Right lobe of liver (tissue), 6 donors: ENCODE results near the gene WBP2. TPM values are rescaled to one million over a fixed set of nuclear protein-coding genes. Genes with fewer than 3 reads are reported as not detected.
A peak's percentile ranks its signal among the peaks of the same experiment; 100 is the strongest.

ENCODE experiments used
- ATAC-seq, 4 donors: fragments of 200-7000 bp; cut with Tn5 transposase; one replicate each; pipeline ENCODE4 v1.9.1; 2020; ENCODE audit warnings: mild to moderate bottlenecking in 4 of 4, moderate library complexity in 4 of 4
- DNase-seq, 3 donors: peaks; one replicate each; pipeline ENCODE4 v3.0.0-alpha.2; 2020
- H3K27ac ChIP-seq, 3 donors: fragments of 200-600 bp; one replicate each; pipeline ENCODE4 v1.8.0; 2022
- H3K27me3 ChIP-seq, 2 donors: fragments of 200-600 bp; one replicate each; pipeline ENCODE4 v1.8.0; 2022
- H3K36me3 ChIP-seq, 4 donors: fragments of 200-600 bp; sonication (generic) in 1 of 4; one replicate each; pipeline versions ENCODE4 v1.5.1 to v1.8.0; 2017 to 2022; ENCODE audit warnings: control low read depth in 1 of 4
- H3K4me1 ChIP-seq, 4 donors: fragments of 200-600 bp; sonication (generic) in 1 of 4; one replicate each; pipeline versions ENCODE4 v1.5.1 to v1.8.0; 2017 to 2022; ENCODE audit warnings: control low read depth in 1 of 4
- H3K4me3 ChIP-seq, 3 donors: fragments of 200-600 bp; one replicate each; pipeline ENCODE4 v1.8.0; 2022
- H3K9me3 ChIP-seq, 4 donors: fragments of 200-600 bp; sonication (generic) in 1 of 4; one replicate each; pipeline versions ENCODE4 v1.5.1 to v1.8.0; 2017 to 2022; ENCODE audit warnings: control low read depth in 1 of 4
- CTCF ChIP-seq, 4 donors: fragments of 200-600 bp in 3 of 4; fragments of 450-650 bp in 1 of 4; IDR thresholded peaks; one replicate each; pipeline versions ENCODE4 v1.5.1 to v1.8.0; 2016 to 2022; ENCODE audit warnings: antibody characterized with exemption in 4 of 4, mild to moderate bottlenecking in 2 of 4
- POLR2A ChIP-seq: fragments of 450-650 bp; IDR thresholded peaks from one replicate; pipeline ENCODE4 v1.6.1; 2017; ENCODE audit warnings: antibody characterized with exemption, mild to moderate bottlenecking
- WGBS: methylation state at CpG from one replicate; pipeline ENCODE4 v1.1.6; 2018; ENCODE audit warnings: low coverage, low lambda C conversion rate; ENCODE audit not compliant: insufficient coverage; ENCODE audit errors: missing lambda C conversion rate; 5-methylcytosine and 5-hydroxymethylcytosine counted together
- intact Hi-C, 2 donors: fragments of 100-400 bp; cut with DNase I; formaldehyde crosslinking; loops; one replicate each; pipeline versions ENCODE4 v1.11.2 to v1.14.1; 2022
- total RNA-seq, 6 experiments: library from RNA; depleted of rRNA in 2 of 6; stranded (reverse); fragments of >200 nt in 2 of 6; fragmentation: NEBNext Ultra II Directional in 3 of 6; extraction: Animal tissue kit (Norgen Biotek cat#: 25700) in 3 of 6; gene quantifications; one replicate each; pipeline versions ENCODE4 v1.1.0 to v1.2.4, GENCODE V29; 2016 to 2023
- donor health status: DM: no; HTN: yes; CAD: no.
- donor health status: DM: no; HTN: no; CAD: no.
- donor health status: DM: no; HTN: no; CAD: no.
- donor health status: DM: no; HTN: yes; CAD: no.
- donor health status: DM: no; HTN: yes; CAD: no.

Gene WBP2
- total RNA-seq, 6 experiments from 2014 or later, result 57.5 to 99.2 (median 68.7) TPM

GRCh38 chr17:75845933-75846691 lies 9.0 kb downstream of the WBP2 start:
- Histone ChIP-seq H3K27me3 (no peaks in the 10 kb centered on the region), H3K9me3 (no peaks in the 10 kb centered on the region), H3K27ac (peak overlapping the region; percentile 63 to 83 (median 75)), H3K4me3 (no peak overlapping the region), H3K36me3 (peaks cover 10 to 52% (median 29%) of the 10 kb centered on the region in 4 donors), H3K4me1 (peaks cover 0 to 49% (median 6%) of the 10 kb centered on the region in 4 donors)
- ATAC-seq (peak in 1 of 4 donors; percentile 1), DNase-seq (peak in 1 of 3 donors; percentile 50)
- intact Hi-C loops, result no loop called here
- TF ChIP-seq CTCF (IDR thresholded peaks at IDR 0.05) (no peak), POLR2A (no peak)
- 72% methylated on average over 9 of the region's 22 CpGs for WGBS

GRCh38 chr17:75845058-75845711 lies 9.9 kb downstream of the WBP2 start:
- WGBS, result 44% methylated on average over 7 of the region's 21 CpGs
- DNase-seq (peak; percentile 77 to 86 (median 81)), ATAC-seq (peak; percentile 60 to 72 (median 66))
- Histone ChIP-seq H3K36me3 (peaks cover 8 to 43% (median 25%) of the 10 kb centered on the region in 4 donors), H3K4me1 (peaks cover 0 to 40% (median 3%) of the 10 kb centered on the region in 4 donors), H3K27ac (peak overlapping the region; percentile 63 to 83 (median 75)), H3K9me3 (no peaks in the 10 kb centered on the region), H3K4me3 (no peak overlapping the region), H3K27me3 (no peaks in the 10 kb centered on the region)
- intact Hi-C loops, result no loop called here
- TF ChIP-seq POLR2A, result no peak
- peak; percentile 56 to 76 (median 60) for TF ChIP-seq CTCF (IDR thresholded peaks at IDR 0.05)

GRCh38 chr17:75844530-75845057 lies 10.5 kb downstream of the WBP2 start:
- Histone ChIP-seq H3K9me3 (no peaks in the 10 kb centered on the region), H3K4me1 (peaks cover 0 to 34% (median 3%) of the 10 kb centered on the region in 4 donors), H3K4me3 (peak overlapping the region in 1 of 3 donors; percentile 38), H3K27me3 (no peaks in the 10 kb centered on the region), H3K27ac (peak overlapping the region; percentile 63 to 83 (median 75)), H3K36me3 (peaks cover 8 to 37% (median 20%) of the 10 kb centered on the region in 4 donors)
- WGBS, result no CpG with 5 or more reads among the region's 14 CpGs
- ATAC-seq (peak; percentile 10 to 29 (median 22)), DNase-seq (peak in 1 of 3 donors; percentile 65)
- intact Hi-C loops, result no loop called here
- TF ChIP-seq CTCF (IDR thresholded peaks at IDR 0.05) (no peak), POLR2A (no peak)

DNA sequence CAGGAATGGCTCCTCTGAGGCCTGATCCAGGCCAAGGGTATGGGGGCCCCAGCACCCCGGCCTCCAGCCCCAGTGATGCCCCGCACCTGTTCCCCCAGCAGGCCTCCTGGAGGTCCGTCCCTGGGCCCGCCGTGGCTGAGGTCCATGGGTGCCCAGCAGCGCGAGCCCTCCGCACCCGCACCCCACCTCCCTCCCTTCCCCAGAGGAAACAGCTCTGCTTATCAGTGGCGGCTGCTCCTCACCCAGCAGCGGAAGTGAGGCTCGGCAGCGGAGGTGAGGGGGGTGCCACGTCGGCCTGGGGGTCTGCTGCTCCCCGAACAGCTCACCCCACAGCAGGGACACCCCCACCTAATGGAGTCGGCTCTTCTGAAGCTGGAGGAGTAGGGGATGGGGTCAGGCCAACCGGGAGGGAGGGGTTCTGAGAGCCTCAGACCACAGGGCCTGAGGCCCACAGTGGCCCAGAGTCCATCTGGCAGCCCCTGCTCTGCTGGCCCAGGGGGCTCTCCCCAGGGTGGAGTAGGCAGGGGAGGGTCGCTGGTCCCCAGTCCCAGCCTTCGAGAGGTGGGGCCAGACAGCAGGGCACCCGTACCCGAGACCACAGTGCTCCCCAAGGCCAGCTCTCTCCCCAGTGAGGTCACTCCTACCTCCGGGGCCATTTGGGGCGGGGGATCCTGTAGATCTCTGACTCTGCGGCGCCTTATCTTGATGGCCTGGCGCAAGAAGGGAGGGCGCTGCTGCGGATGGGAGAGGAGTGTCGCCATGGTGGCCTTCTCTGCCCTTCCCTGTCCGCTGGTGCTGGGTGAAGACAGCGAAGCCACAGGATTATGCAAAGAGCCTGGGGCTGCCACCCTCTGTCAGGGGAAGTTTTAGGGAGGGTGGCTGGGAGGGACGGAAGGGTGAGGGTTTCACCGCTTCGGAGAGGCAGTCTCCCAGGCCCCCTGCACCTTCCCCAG lies 11.3 kb downstream of the WBP2 start, which contains the start of gene UNC13D:
TSS of gene UNC13D (minus strand) at position 828 of the 953 bp plus-strand sequence. CDS start at position 761, 67 bp downstream.
- WGBS, result 16% methylated on average over 7 of the region's 35 CpGs
- peak in 2 of 3 donors; percentile 68 to 72 for DNase-seq
- TF ChIP-seq CTCF (IDR thresholded peaks at IDR 0.05), result no peak
- no peak for TF ChIP-seq POLR2A
- peak; percentile 21 to 45 (median 32) for ATAC-seq
- peaks cover 8 to 30% (median 16%) of the 10 kb centered on the region in 4 donors for H3K36me3 ChIP-seq
- no peaks in the 10 kb centered on the region for H3K9me3 ChIP-seq
- intact Hi-C loops, result no loop called here
- H3K4me1 ChIP-seq, result peaks cover 0 to 27% (median 3%) of the 10 kb centered on the region in 4 donors
- no peaks in the 10 kb centered on the region for H3K27me3 ChIP-seq
- H3K27ac ChIP-seq, result peak within 1 kb of the TSS; percentile 63 to 83 (median 75)
- H3K4me3 ChIP-seq, result peak within 1 kb of the TSS; percentile 12 to 38 (median 28)
